SU-DHL-6 (cell line): Measurements from ENCODE around the gene EPSTI1.

Source experiments
- CTCF ChIP-seq: fragments of 200-600 bp; sonication (generic); IDR thresholded peaks from one replicate; pipeline ENCODE4 v1.5.1; 2017; ENCODE audit warnings: antibody characterized with exemption, mild to moderate bottlenecking, low read length, moderate library complexity; ENCODE audit not compliant: insufficient read depth, poor library complexity, severe bottlenecking
- EZH2phosphoT487 ChIP-seq: fragments of 200-600 bp; sonication (generic), shearing (Covaris generic); conservative IDR thresholded peaks from 2 replicates; pipeline ENCODE4 v1.6.1; 2018; ENCODE audit warnings: mild to moderate bottlenecking, antibody characterized with exemption, low read length, moderate library complexity, mixed read lengths

- TF ChIP-seq CTCF (no peak), EZH2phosphoT487 (no peak)
Observed at GRCh38 chr13:42985312-42986175, 6.5 kb downstream of the EPSTI1 start.
